COLO668 (cell line): ENCODE measurements around the gene TIMM9.
"Not testable (repeated sequence)": the region's sequence is repeated elsewhere in the genome, so short reads cannot be mapped to it uniquely, and the experiment has no call there.

ENCODE experiments used
- DNase-seq: peaks from one replicate; lab custom pipeline; 2025; ENCODE audit not compliant: unreplicated experiment; lab: John Stamatoyannopoulos, UW

TIMM9 gene

GRCh38 chr14:58398895-58399294 lies 28.4 kb downstream of the TIMM9 start:
- no peak for DNase-seq

- DNase-seq, result no peak
These were observed 28.8 kb downstream of the TIMM9 start for GRCh38 chr14:58398495-58398894.

GRCh38 chr14:58397156-58397555 lies 30.2 kb downstream of the TIMM9 start:
- no peak for DNase-seq

- DNase-seq, result peak; percentile 88
These were observed 31.2 kb downstream of the TIMM9 start, which contains the start of gene TOMM20L for GRCh38 chr14:58395812-58396788. Gene TOMM20L (plus strand): TSS chr14:58395930. CDS start chr14:58395958, 28 bp downstream.

GRCh38 chr14:58395562-58395811 lies 31.8 kb downstream of the TIMM9 start:
- no peak for DNase-seq

- no peak for DNase-seq
These were observed 36.5 kb downstream of the TIMM9 start for GRCh38 chr14:58390830-58391229.

- DNase-seq, result no peak
These were observed 50.5 kb downstream of the TIMM9 start for GRCh38 chr14:58376791-58377190.

GRCh38 chr14:58368956-58369355 lies 58.4 kb downstream of the TIMM9 start:
- DNase-seq, result no peak

GRCh38 chr14:58367296-58367695 lies 60.0 kb downstream of the TIMM9 start:
- DNase-seq, result no peak

GRCh38 chr14:58364316-58364715 lies 63.0 kb downstream of the TIMM9 start:
- DNase-seq, result no peak

GRCh38 chr14:58362798-58363412 lies 64.4 kb downstream of the TIMM9 start:
- DNase-seq, result no peak

GRCh38 chr14:58362272-58362671 lies 65.1 kb downstream of the TIMM9 start:
- DNase-seq, result not testable (repeated sequence)
